Measurements from ENCODE around the gene HOXB1. TPM values are rescaled to one million over a fixed set of nuclear protein-coding genes. Genes with fewer than 3 reads are reported as not detected.
"Not testable (repeated sequence)": the region's sequence is repeated elsewhere in the genome, so short reads cannot be mapped to it uniquely, and the experiment has no call there.

The HOXB1 gene
- polyA plus RNA-seq, 3 donors = 0.16 to 1.0 (median 0.83) TPM

GRCh38 chr17:48544349-48545021, 13.7 kb upstream of the HOXB1 start:
- no peak for DNase-seq

GRCh38 chr17:48543854-48544348, 13.1 kb upstream of the HOXB1 start:
- DNase-seq = no peak

- DNase-seq = no peak
Observed at GRCh38 chr17:48543107-48543853, 12.5 kb upstream of the HOXB1 start.

GRCh38 chr17:48542698-48543106, 11.9 kb upstream of the HOXB1 start:
- no peak for DNase-seq

GRCh38 chr17:48542114-48542656, 11.4 kb upstream of the HOXB1 start:
- no peak for DNase-seq

- DNase-seq = no peak
Observed at GRCh38 chr17:48541577-48542113, 10.8 kb upstream of the HOXB1 start.

GRCh38 chr17:48541036-48541576, 10.3 kb upstream of the HOXB1 start:
- no peak for DNase-seq

GRCh38 chr17:48540213-48540612, 9.4 kb upstream of the HOXB1 start:
- DNase-seq = no peak

- no peak for DNase-seq
Observed at GRCh38 chr17:48539177-48539576, 8.4 kb upstream of the HOXB1 start.

- no peak for DNase-seq
Observed at GRCh38 chr17:48537316-48537715, 6.5 kb upstream of the HOXB1 start.

- not testable (repeated sequence) for DNase-seq
Observed at GRCh38 chr17:48535793-48536559, 5.2 kb upstream of the HOXB1 start.

- DNase-seq = no peak
Observed at GRCh38 chr17:48532261-48532660, 1.4 kb upstream of the HOXB1 start.

GRCh38 chr17:48530208-48530886, 464 bp downstream of the HOXB1 start:
- DNase-seq = no peak

GRCh38 chr17:48529683-48530009, 1.2 kb downstream of the HOXB1 start:
- DNase-seq = no peak

- DNase-seq = no peak
Observed at GRCh38 chr17:48528936-48529682, 1.7 kb downstream of the HOXB1 start.

GRCh38 chr17:48528153-48528935, 2.5 kb downstream of the HOXB1 start:
- no peak for DNase-seq

GRCh38 chr17:48527547-48527932, 3.3 kb downstream of the HOXB1 start:
- no peak for DNase-seq

- DNase-seq = no peak
Observed at GRCh38 chr17:48526608-48527546, 3.9 kb downstream of the HOXB1 start.
